Caco-2 (cell line): ENCODE measurements around the gene RBM46. TPM values are rescaled to one million over a fixed set of nuclear protein-coding genes. Genes with fewer than 3 reads are reported as not detected.

ENCODE experiments used
- BruUV-seq: library from RNA; stranded (reverse); fragments of 400-500 nt; replicated peaks from 2 replicates; lab custom pipeline; 2021; lab: Mats Ljungman, UMichigan
- CTCF ChIA-PET: fragments of 300-600 bp; sonication (Branson Sonifier 250); formaldehyde crosslinking; loops from one replicate; lab custom pipeline; 2022; ENCODE audit warnings: antibody characterized with exemption; lab: Charles Lee
- POLR2A ChIA-PET: fragments of 300-600 bp; sonication (Branson Sonifier 250); formaldehyde crosslinking; loops from one replicate; lab custom pipeline; 2022; ENCODE audit warnings: antibody characterized with exemption; lab: Charles Lee
- DNase-seq, 2 experiments: peaks; one replicate each; pipeline versions ENCODE4 v3.0.0 to v3.0.0-alpha.2; 2020 to 2022
- H3K27me3 ChIP-seq: replicated peaks from 2 replicates; pipeline ENCODE4 v1.6.0; 2011; ENCODE audit warnings: low read length; ENCODE audit not compliant: control insufficient read depth, insufficient read depth
- H3K36me3 ChIP-seq: 2 replicates; pipeline ENCODE4 v1.5.1; 2011; ENCODE audit warnings: low read length; ENCODE audit not compliant: control insufficient read depth, insufficient read depth
- H3K4me1 ChIP-seq: fragments of 250-450 bp; sonication (Bioruptor Pico); 2 replicates; pipeline ENCODE4 v1.5.1; 2020; ENCODE audit warnings: mild to moderate bottlenecking
- H3K4me3 ChIP-seq: 2 replicates; pipeline ENCODE4 v1.5.1; 2011; ENCODE audit warnings: low read depth, mild to moderate bottlenecking, control low read depth, low read length
- H3K9me3 ChIP-seq: fragments of 250-450 bp; sonication (Bioruptor Pico); 2 replicates; pipeline ENCODE4 v1.5.1; 2020; ENCODE audit warnings: mild to moderate bottlenecking, moderate library complexity
- H3K27ac Mint-ChIP-seq: one replicate; pipeline ENCODE4 v1.8.0; 2022; ENCODE audit warnings: mixed read lengths; ENCODE audit not compliant: unreplicated experiment
- H3K27me3 Mint-ChIP-seq: one replicate; pipeline ENCODE4 v1.8.0; 2022; ENCODE audit warnings: mixed read lengths; ENCODE audit not compliant: insufficient read depth, unreplicated experiment
- H3K36me3 Mint-ChIP-seq: one replicate; pipeline ENCODE4 v1.8.0; 2022; ENCODE audit warnings: mild to moderate bottlenecking, mixed read lengths; ENCODE audit not compliant: insufficient read depth, unreplicated experiment
- H3K4me1 Mint-ChIP-seq: one replicate; pipeline ENCODE4 v1.8.0; 2022; ENCODE audit warnings: low read depth, mixed read lengths; ENCODE audit not compliant: unreplicated experiment
- H3K4me3 Mint-ChIP-seq: one replicate; pipeline ENCODE4 v1.8.0; 2022; ENCODE audit warnings: mild to moderate bottlenecking, moderate library complexity, mixed read lengths; ENCODE audit not compliant: unreplicated experiment
- H3K9me3 Mint-ChIP-seq: one replicate; pipeline ENCODE4 v1.8.0; 2022; ENCODE audit warnings: mixed read lengths; ENCODE audit not compliant: unreplicated experiment
- CTCF ChIP-seq, 2 experiments: fragments of 200-600 bp in 1 of 2; IDR thresholded peaks; 1 replicate in 1 of 2; 2 replicates in 1 of 2; pipeline versions ENCODE4 v1.5.1 to v1.8.0; 2011 to 2022; ENCODE audit warnings: antibody characterized with exemption in 1 of 2, control low read depth in 1 of 2, inconsistent platforms in 1 of 2, low read depth in 1 of 2, low read length in 1 of 2, mild to moderate bottlenecking in 1 of 2, moderate library complexity in 1 of 2; ENCODE audit not compliant: insufficient read depth in 1 of 2, severe bottlenecking in 1 of 2, unreplicated experiment in 1 of 2
- intact Hi-C: fragments of 100-400 bp; cut with micrococcal nuclease; formaldehyde crosslinking; loops from one replicate; pipeline ENCODE4 v1.10.0; 2022; ENCODE audit not compliant: unreplicated experiment
- total RNA-seq: library from RNA; stranded (reverse); gene quantifications from 2 replicates; pipeline ENCODE4 v1.2.3, GENCODE V29; 2022

The RBM46 gene
- total RNA-seq, 1 experiment from 2014 or later = not detected

DNA sequence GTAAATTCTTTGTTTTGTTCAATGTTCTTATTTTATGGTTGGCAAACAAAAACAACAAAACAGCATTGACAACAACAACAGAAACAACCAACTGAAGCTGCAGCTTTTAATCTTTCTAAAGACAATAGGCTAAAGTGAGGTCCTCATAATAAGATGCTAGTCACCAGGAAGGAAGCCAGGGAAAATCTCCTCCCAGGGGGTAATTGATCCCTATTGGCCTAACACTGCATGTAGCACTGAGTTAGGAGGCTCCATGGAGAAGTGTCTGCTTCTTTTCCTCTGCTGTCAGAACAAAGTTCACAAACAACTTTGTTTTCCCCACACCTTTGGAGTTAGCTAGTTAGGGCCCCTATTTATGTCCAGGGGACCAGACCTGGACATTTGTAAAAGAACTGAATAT lies 42.0 kb upstream of the RBM46 start:
- Mint-ChIP-seq H3K4me3 (no peak overlapping the region), H3K9me3 (no peaks in the 10 kb centered on the region), H3K36me3 (no peaks in the 10 kb centered on the region), H3K27me3 (peaks cover 2% of the 10 kb centered on the region), H3K4me1 (no peaks in the 10 kb centered on the region), H3K27ac (no peak overlapping the region)
- Histone ChIP-seq H3K36me3 (no peaks in the 10 kb centered on the region), H3K9me3 (no peaks in the 10 kb centered on the region), H3K27me3 (no peaks in the 10 kb centered on the region), H3K4me3 (no peak overlapping the region), H3K4me1 (0 out of 2 replicates have a peak, but pooled peaks cover 5% of the 10 kb centered on the region)
- TF ChIP-seq CTCF (IDR thresholded peaks at IDR 0.05; ENCODE audit: insufficient read depth in 1 of 2, low read depth in 1 of 2, low read length in 1 of 2, severe bottlenecking in 1 of 2, unreplicated experiment in 1 of 2) = no peak
- no peak for DNase-seq
- intact Hi-C loops = no loop called here
- ChIA-PET CTCF (no interaction called here), POLR2A (no interaction called here)
- no TSS peak for BruUV-seq

DNA sequence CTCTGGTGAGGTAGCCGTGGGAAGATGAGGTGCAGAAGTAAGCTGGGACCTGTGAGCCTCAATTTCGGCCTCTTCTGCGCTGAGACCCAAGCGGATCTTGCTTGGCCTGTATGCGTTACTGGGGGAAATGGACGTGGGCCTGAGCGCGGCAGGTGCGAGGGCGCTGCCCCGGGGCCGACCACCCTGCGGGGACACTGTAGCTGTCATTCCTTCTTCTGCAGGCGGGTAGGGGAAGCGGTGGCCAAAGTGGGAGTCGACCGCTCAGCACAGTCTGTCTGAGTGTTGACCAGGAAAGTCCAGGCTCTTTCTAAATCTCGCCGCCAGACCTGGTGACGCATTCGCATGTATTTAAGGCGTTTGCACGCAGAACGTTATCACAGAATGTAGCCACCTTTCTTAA lies 40.6 kb upstream of the RBM46 start:
- H3K9me3 Mint-ChIP-seq = no peaks in the 10 kb centered on the region
- 0 out of 2 replicates have a peak, but pooled peaks cover 5% of the 10 kb centered on the region for H3K4me1 ChIP-seq
- H3K27me3 Mint-ChIP-seq = peaks cover 3% of the 10 kb centered on the region
- ChIA-PET POLR2A (no interaction called here), CTCF (no interaction called here)
- intact Hi-C loops = no loop called here
- no peaks in the 10 kb centered on the region for H3K36me3 ChIP-seq
- no peaks in the 10 kb centered on the region for H3K9me3 ChIP-seq
- no peaks in the 10 kb centered on the region for H3K4me1 Mint-ChIP-seq
- no peak for TF ChIP-seq CTCF (IDR thresholded peaks at IDR 0.05; ENCODE audit: insufficient read depth in 1 of 2, low read depth in 1 of 2, low read length in 1 of 2, severe bottlenecking in 1 of 2, unreplicated experiment in 1 of 2)
- no TSS peak for BruUV-seq
- H3K27ac Mint-ChIP-seq = no peak overlapping the region
- no peaks in the 10 kb centered on the region for H3K36me3 Mint-ChIP-seq
- no peak overlapping the region for H3K4me3 Mint-ChIP-seq
- H3K4me3 ChIP-seq = no peak overlapping the region
- H3K27me3 ChIP-seq = no peaks in the 10 kb centered on the region
- no peak for DNase-seq

- ChIA-PET CTCF (no interaction called here), POLR2A (no interaction called here)
- no peaks in the 10 kb centered on the region for H3K9me3 Mint-ChIP-seq
- DNase-seq = no peak
- intact Hi-C loops = no loop called here
- Histone ChIP-seq H3K4me1 (0 out of 2 replicates have a peak, but pooled peaks cover 5% of the 10 kb centered on the region), H3K36me3 (no peaks in the 10 kb centered on the region), H3K4me3 (no peak overlapping the region), H3K27me3 (no peaks in the 10 kb centered on the region), H3K9me3 (no peaks in the 10 kb centered on the region)
- no peak overlapping the region for H3K27ac Mint-ChIP-seq
- peaks cover 5% of the 10 kb centered on the region for H3K27me3 Mint-ChIP-seq
- no peaks in the 10 kb centered on the region for H3K36me3 Mint-ChIP-seq
- TF ChIP-seq CTCF (IDR thresholded peaks at IDR 0.05; ENCODE audit: insufficient read depth in 1 of 2, low read depth in 1 of 2, low read length in 1 of 2, severe bottlenecking in 1 of 2, unreplicated experiment in 1 of 2) = no peak
- H3K4me3 Mint-ChIP-seq = no peak overlapping the region
- BruUV-seq = no TSS peak
- H3K4me1 Mint-ChIP-seq = no peaks in the 10 kb centered on the region
Observed at GRCh38 chr4:154741131-154741665, 39.9 kb upstream of the RBM46 start.
